NCI-H2107 treated with DMSO at 0.1 percent for 48 hours (cell line): ENCODE data around the gene BTN3A1.

ENCODE experiments used
- DNase-seq: peaks from one replicate; lab custom pipeline; 2025; ENCODE audit not compliant: unreplicated experiment; lab: John Stamatoyannopoulos, UW

BTN3A1 gene

GRCh38 chr6:26379292-26379691 lies 22.8 kb upstream of the BTN3A1 start:
- DNase-seq, result no peak

- no peak for DNase-seq
Measured at GRCh38 chr6:26379740-26380139, 22.3 kb upstream of the BTN3A1 start.

DNA sequence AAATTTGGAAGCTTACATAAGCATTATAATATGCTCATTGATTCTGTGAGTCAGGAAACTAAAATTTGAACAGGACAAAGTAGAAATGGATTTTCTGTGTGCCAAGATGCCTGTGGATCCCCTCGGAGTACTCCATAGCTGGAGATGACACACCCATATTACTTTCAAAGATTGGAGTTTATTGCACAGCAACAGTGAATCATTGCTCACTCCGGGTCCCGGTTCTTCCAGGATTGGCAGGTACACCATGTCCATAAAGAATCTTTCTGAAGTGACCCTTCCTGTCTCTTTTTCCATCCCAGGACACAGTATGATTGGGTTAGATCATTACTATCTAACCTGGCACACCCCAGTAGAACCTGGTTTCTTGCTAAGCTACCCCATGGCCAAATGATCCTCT lies 21.8 kb upstream of the BTN3A1 start:
- DNase-seq, result no peak

DNA sequence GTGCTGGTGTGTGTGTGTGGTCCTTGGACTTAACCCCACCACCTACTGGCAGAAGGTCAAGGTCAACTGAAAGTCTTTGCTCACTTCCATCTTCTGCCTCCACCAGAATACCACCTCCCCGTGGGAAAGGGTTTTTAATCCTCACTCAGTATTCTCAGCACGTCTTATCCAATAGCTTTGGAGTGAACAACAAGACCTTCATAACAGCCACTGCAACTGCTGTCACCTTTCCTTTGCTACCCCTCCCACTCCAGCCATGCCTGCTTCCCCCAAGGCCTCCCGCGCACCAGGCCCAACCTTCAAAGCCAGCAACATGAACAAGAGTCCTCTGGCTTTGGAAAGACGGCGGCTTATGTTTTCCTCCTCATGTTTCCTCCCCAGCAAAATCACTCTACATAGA lies 20.0 kb upstream of the BTN3A1 start:
- DNase-seq, result no peak

DNA sequence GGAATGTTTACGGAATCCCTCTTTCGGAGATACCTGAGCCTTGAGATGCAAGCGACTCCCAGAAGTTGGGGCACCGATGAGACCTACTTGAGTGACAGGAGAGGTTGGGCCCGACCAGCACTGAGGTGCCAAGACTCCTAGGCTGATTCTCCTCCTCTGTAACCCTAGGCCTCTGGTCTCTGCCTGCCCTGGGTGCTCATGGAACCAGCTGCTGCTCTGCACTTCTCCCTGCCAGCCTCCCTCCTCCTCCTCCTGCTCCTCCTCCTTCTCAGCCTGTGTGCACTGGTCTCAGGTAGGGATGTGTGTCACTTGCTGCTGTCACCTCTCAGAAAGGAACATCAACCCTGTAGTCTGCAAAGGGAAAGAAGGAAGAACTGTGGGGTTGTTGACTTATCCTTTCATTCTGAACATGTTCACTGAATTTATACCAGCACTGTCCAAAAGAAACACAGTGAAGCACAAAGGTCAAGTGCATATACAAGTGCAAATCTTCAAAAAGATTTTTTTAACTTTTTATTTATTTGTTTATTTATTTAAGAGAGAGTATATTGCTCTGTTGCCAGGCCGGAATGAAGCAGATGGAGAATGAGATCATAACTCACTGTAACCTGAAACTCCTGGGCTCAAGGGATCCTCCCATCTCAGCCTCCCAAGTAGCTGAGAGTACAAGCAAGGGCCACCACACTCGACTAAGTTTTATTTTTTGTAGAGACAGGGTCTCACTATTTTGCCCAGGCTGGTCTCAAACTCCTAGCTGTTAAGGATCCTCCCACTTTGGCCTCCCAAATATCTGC lies 18.3 kb upstream of the BTN3A1 start:
- DNase-seq, result peak; percentile 22

- no peak for DNase-seq
Measured at GRCh38 chr6:26385734-26386125, 16.3 kb upstream of the BTN3A1 start.

DNA sequence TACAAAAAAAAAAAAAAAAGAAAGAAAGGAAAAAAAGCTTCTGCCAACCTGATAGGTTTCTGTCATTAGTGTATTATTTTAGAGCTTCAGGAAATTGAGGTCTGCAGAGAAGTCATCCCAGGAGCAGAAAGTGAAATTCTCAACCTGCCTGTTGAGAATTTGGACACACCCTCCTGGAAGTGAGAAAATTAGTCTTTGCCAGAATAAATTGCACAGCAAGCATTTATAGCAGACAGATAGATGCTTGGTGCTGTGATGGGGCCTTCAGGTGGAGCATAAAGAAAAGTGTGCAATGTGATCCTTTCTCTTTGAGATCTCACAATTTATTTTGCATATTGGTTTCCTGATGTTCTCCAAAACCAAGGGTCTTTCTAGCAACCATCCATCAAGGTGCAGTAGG lies 14.5 kb upstream of the BTN3A1 start:
- no peak for DNase-seq

GRCh38 chr6:26388014-26388413 lies 14.1 kb upstream of the BTN3A1 start:
- no peak for DNase-seq

- DNase-seq, result no peak
Measured at GRCh38 chr6:26388441-26388840, 13.6 kb upstream of the BTN3A1 start.

DNA sequence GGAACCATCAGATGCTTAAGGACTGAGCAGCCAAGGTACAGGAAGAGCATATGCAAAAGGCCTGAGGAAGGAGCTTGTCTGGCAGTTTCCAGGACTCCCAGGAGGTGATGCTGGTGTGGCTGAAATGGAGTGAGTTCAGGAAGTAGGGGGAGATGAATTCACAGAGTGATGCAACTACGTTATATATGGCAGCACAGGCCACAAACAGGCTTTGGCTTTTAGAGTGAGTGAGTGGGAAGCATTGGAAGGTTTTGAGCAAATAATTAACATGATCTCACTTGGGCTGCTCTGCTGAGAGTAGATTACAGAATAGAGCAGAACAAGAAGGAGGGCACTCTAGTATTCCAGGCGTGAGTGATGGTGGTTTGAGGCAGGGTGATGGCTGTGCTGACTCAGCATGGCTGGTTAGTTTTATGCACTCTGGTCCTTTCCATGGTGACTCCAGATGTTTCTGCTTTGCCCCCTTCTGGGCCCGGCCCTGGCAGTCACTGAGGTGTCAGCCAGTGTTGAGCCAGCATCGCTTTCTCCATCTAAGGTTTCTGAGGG lies 12.7 kb upstream of the BTN3A1 start:
- DNase-seq, result no peak

- no peak for DNase-seq
Measured at GRCh38 chr6:26390531-26390930, 11.5 kb upstream of the BTN3A1 start.

GRCh38 chr6:26392932-26393636 lies 9.0 kb upstream of the BTN3A1 start:
- DNase-seq, result no peak

DNA sequence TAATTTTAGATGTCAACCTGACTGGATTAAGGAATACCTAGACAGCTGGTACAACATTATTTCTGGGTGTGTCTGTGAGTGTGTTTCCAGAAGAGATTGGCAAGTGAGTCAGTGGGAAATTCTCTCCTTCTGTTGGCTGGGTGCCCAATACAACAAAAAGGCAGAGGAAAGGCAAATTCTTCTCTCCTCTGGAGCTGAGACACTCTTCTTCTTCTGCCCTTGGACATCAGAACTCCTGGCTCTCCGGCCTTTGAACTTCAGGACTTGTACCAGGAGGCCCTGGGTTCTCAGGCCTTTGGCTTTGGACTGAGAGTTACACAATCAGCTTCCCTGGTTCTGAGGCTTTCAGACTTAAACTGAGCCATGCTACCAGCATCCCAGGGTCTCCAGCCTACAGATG lies 7.8 kb upstream of the BTN3A1 start:
- no peak for DNase-seq

- DNase-seq, result no peak
Measured at GRCh38 chr6:26398555-26398954, 3.5 kb upstream of the BTN3A1 start.

- no peak for DNase-seq
Measured at GRCh38 chr6:26400626-26401025, 1.4 kb upstream of the BTN3A1 start.

DNA sequence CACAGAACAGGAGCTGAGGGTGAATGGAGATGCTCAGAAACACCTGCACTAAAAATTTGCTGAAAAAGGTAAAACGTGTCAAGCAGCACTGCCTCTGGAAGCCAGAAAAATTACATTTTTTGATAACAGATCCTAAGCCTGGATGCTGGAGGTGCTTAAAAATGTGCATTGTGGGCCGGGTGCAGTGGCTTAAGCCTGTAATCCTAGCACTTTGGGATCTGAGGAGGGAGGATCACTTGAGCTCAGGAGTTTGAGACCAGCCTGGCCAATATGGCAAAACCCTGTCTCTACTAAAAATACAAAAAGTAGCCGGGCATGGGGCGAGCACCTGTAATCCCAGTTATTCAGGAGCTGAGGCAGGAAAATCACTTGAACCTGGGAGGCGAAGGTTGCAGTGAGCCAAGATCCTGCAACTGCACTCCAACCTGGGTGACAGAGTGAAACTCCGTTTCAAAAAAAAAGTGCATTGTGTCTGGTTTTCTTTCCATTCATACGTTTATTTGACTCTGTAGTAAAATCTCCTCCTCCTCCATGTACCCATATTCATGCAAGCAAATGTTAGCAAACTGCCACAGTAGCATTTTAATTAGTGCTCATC lies 587 bp upstream of the BTN3A1 start:
- no peak for DNase-seq

GRCh38 chr6:26403893-26404292 lies 1.8 kb downstream of the BTN3A1 start:
- DNase-seq, result no peak

- DNase-seq, result no peak
Measured at GRCh38 chr6:26404546-26404945, 2.5 kb downstream of the BTN3A1 start.

GRCh38 chr6:26408828-26409730 lies 7.0 kb downstream of the BTN3A1 start:
- DNase-seq, result no peak

DNA sequence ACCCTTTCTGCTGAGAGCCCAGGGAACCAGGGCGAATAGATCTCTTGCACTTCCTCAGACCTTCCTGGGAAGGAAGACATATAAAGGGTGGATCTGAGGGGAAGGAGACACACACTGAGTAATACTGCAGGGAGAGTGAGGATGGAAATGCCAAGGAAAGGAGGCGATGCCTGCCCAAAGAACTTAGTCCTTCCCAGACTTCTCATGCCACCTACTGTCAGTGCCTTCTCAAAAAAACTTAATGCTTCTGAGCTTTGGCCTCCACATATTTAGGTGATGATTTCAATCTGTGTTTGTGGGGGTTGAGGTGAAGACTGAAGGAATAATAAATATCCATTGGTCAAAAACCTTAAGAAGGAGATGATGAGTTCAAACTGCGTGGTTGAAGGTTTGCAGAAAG lies 9.7 kb downstream of the BTN3A1 start:
- no peak for DNase-seq

DNA sequence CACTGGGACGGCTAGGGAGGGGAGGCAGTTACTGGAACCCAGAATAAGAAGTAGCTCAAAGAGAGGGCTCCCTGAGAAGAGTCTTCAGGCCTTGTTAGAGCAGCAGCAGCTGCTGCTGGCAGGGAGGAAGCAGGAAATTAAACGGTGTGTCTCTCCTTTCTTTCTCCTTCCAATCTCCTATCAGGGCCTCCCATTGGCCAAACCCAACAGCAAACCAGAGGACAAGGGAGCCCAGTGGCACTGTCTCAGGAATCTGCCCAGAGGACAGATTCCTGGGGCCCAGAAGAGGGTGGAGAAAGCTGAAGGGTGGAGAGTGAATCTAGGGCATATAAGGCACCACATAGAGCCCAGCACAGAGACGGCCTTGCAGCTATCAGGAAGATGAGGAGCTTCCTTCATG lies 10.2 kb downstream of the BTN3A1 start:
- DNase-seq, result no peak
